GM12892 (cell line): ENCODE results near the gene PYM1.

Experiments
- POLR2A ChIP-seq: IDR thresholded peaks from 2 replicates; pipeline ENCODE4 v1.6.1; 2011; ENCODE audit warnings: low read depth, low read length, control low read depth
- POLR2AphosphoS5 ChIP-seq: IDR thresholded peaks from 2 replicates; pipeline ENCODE4 v1.6.1; 2011; ENCODE audit warnings: low read depth, low read length, control low read depth
- TAF1 ChIP-seq: IDR thresholded peaks from 2 replicates; pipeline ENCODE4 v1.6.1; 2011; ENCODE audit warnings: low read depth, mild to moderate bottlenecking, control low read depth, low read length, borderline replicate concordance

GRCh38 chr12:55933169-55933798 is 5.6 kb upstream of the PYM1 start:
- no peak for TF ChIP-seq POLR2AphosphoS5
- no peak for TF ChIP-seq TAF1
- no peak for TF ChIP-seq POLR2A
